MM.1S (cell line): ENCODE results near the gene TMEM175.

Experiments
- EZH2 ChIP-seq: fragments of 300-600 bp; sonication (generic); optimal IDR thresholded peaks from 2 replicates; pipeline ENCODE3; 2017; ENCODE audit warnings: low read depth, mild to moderate bottlenecking, antibody characterized with exemption, low read length, mixed read lengths
- EZH2phosphoT487 ChIP-seq: fragments of 300-600 bp; sonication (generic); IDR thresholded peaks from 2 replicates; pipeline ENCODE4 v1.6.1; 2018; ENCODE audit warnings: antibody characterized with exemption, low read length
- TF ChIP-seq, protein P1 (sequence below): fragments of 300-600 bp; sonication (generic); IDR thresholded peaks from 2 replicates; pipeline ENCODE4 v1.5.1; 2016; ENCODE audit warnings: antibody characterized with exemption, low read length, mixed read lengths

DNA sequence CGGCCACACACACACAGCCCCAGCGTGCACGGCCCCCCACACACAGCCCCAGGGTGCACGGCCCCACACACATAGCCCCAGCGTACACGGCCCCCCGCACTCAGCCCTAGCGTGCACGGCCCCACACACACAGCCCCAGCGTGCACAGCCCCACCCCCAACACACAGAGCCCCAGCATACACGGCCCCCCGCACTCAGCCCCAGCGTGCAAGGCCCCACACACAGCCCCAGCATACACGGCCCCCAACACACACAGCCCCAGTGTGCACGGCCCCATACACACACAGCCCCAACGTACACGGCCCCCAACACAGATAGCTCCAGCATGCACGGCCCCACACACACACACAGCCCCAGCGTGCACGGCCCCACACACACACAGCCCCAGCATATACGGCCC, 17.7 kb upstream of the TMEM175 start:
- TF ChIP-seq, protein P1, sequence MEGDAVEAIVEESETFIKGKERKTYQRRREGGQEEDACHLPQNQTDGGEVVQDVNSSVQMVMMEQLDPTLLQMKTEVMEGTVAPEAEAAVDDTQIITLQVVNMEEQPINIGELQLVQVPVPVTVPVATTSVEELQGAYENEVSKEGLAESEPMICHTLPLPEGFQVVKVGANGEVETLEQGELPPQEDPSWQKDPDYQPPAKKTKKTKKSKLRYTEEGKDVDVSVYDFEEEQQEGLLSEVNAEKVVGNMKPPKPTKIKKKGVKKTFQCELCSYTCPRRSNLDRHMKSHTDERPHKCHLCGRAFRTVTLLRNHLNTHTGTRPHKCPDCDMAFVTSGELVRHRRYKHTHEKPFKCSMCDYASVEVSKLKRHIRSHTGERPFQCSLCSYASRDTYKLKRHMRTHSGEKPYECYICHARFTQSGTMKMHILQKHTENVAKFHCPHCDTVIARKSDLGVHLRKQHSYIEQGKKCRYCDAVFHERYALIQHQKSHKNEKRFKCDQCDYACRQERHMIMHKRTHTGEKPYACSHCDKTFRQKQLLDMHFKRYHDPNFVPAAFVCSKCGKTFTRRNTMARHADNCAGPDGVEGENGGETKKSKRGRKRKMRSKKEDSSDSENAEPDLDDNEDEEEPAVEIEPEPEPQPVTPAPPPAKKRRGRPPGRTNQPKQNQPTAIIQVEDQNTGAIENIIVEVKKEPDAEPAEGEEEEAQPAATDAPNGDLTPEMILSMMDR = no peak
- TF ChIP-seq EZH2 (no peak), EZH2phosphoT487 (no peak)
